HCT116 (cell line): Measurements from ENCODE around the gene HSD17B12.

Source experiments
- CTCF ChIP-seq, 3 experiments: fragments of 200-600 bp in 1 of 3; sonication (generic) in 1 of 3; IDR thresholded peaks in 2 of 3; conservative IDR thresholded peaks in 1 of 3; 2 replicates each; pipeline ENCODE4 v1.5.1; 2012 to 2017; ENCODE audit warnings: low read depth in 2 of 3, low read length in 2 of 3, antibody characterized with exemption in 1 of 3, borderline replicate concordance in 1 of 3, control low read depth in 1 of 3, mild to moderate bottlenecking in 1 of 3, mixed read lengths in 1 of 3, mixed run types in 1 of 3, moderate library complexity in 1 of 3; ENCODE audit not compliant: insufficient read depth in 1 of 3
- EZH2 ChIP-seq: fragments of 200-600 bp; sonication (generic); IDR thresholded peaks from 2 replicates; pipeline ENCODE4 v1.6.1; 2017; ENCODE audit warnings: antibody characterized with exemption, mixed run types
- EZH2phosphoT487 ChIP-seq: fragments of 200-600 bp; IDR thresholded peaks from 2 replicates; pipeline ENCODE4 v1.6.1; 2018; ENCODE audit warnings: antibody characterized with exemption, borderline replicate concordance
- JUND ChIP-seq: IDR thresholded peaks from 2 replicates; pipeline ENCODE4 v1.6.1; 2012
- POLR2A ChIP-seq: IDR thresholded peaks from 2 replicates; pipeline ENCODE4 v1.7.0; 2011; ENCODE audit warnings: borderline replicate concordance; ENCODE audit not compliant: insufficient read depth, insufficient read length; ENCODE audit errors: extremely low read depth
- POLR2AphosphoS5 ChIP-seq: IDR thresholded peaks from 2 replicates; pipeline ENCODE4 v1.6.1; 2011; ENCODE audit warnings: mild to moderate bottlenecking, low read depth, low read length, moderate library complexity
- RAD21 ChIP-seq: IDR thresholded peaks from 2 replicates; pipeline ENCODE4 v1.6.1; 2012; ENCODE audit warnings: low read depth, mild to moderate bottlenecking
- SP1 ChIP-seq: IDR thresholded peaks from 2 replicates; pipeline ENCODE4 v1.6.1; 2012; ENCODE audit warnings: low read depth
- SRF ChIP-seq: IDR thresholded peaks from 2 replicates; pipeline ENCODE4 v1.6.1; 2012; ENCODE audit warnings: low read depth
- YY1 ChIP-seq: IDR thresholded peaks from 2 replicates; pipeline ENCODE4 v1.6.1; 2011; ENCODE audit warnings: low read length, low read depth, moderate library complexity, mild to moderate bottlenecking; ENCODE audit not compliant: insufficient replicate concordance; ENCODE audit errors: extremely low read depth
- ZFX ChIP-seq: fragments of 450-650 bp; IDR thresholded peaks from 2 replicates; pipeline ENCODE4 v1.6.1; 2017
- ZNF274 ChIP-seq: fragments of 200-500 bp; sonication (Bioruptor generic); IDR thresholded peaks from 2 replicates; pipeline ENCODE4 v1.6.1; 2014; ENCODE audit warnings: mild to moderate bottlenecking, low read depth, low read length, inconsistent platforms

GRCh38 chr11:43690929-43691725, 10.6 kb downstream of the HSD17B12 start:
- no peak for TF ChIP-seq CTCF (IDR thresholded peaks at IDR 0.05 in 2 of 3, conservative IDR thresholded peaks at IDR 0.05 in 1 of 3; ENCODE audit: borderline replicate concordance in 1 of 3, insufficient read depth in 1 of 3, low read depth in 2 of 3, low read length in 2 of 3)
- no peak for TF ChIP-seq ZNF274
- TF ChIP-seq RAD21 = no peak
- TF ChIP-seq EZH2phosphoT487 = no peak
- no peak for TF ChIP-seq POLR2A
- TF ChIP-seq SRF = no peak
- TF ChIP-seq EZH2 = no peak
- no peak for TF ChIP-seq YY1
- TF ChIP-seq POLR2AphosphoS5 = no peak
- TF ChIP-seq JUND = no peak
- no peak for TF ChIP-seq SP1
- no peak for TF ChIP-seq ZFX
